Measurements from ENCODE around the gene ELFN1.

DNA sequence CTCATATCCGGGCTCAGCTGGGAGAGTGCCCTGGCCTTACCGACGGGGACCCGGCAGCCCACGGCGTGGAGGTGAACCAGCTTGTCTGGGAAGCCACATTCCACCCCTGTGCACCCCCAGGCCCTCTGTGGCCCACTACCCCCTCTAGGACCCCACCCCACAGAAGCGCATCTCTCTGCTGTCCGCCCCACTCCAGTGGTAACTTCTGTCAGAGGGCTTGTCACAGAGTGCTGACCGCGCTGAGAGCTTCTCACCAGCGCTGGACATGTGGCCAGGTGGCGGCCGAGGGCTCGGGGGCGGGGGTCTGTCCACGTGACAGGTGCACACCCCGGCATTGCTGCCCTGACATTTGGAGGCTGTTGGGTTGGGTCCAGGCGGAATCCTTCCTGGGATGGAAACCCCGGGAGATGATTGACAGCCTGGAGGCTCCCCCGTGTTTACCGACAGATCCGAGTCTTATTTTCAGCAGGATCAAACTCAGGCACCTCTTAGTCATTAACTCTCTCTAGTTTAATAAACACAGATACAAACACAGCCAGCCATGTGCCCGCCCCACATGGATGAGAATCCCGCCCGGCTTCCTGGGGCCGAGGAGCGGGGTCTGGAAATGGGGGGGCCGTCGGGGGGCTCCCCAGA, 5.1 kb downstream of the ELFN1 start:
- TF ChIP-seq, protein P1, sequence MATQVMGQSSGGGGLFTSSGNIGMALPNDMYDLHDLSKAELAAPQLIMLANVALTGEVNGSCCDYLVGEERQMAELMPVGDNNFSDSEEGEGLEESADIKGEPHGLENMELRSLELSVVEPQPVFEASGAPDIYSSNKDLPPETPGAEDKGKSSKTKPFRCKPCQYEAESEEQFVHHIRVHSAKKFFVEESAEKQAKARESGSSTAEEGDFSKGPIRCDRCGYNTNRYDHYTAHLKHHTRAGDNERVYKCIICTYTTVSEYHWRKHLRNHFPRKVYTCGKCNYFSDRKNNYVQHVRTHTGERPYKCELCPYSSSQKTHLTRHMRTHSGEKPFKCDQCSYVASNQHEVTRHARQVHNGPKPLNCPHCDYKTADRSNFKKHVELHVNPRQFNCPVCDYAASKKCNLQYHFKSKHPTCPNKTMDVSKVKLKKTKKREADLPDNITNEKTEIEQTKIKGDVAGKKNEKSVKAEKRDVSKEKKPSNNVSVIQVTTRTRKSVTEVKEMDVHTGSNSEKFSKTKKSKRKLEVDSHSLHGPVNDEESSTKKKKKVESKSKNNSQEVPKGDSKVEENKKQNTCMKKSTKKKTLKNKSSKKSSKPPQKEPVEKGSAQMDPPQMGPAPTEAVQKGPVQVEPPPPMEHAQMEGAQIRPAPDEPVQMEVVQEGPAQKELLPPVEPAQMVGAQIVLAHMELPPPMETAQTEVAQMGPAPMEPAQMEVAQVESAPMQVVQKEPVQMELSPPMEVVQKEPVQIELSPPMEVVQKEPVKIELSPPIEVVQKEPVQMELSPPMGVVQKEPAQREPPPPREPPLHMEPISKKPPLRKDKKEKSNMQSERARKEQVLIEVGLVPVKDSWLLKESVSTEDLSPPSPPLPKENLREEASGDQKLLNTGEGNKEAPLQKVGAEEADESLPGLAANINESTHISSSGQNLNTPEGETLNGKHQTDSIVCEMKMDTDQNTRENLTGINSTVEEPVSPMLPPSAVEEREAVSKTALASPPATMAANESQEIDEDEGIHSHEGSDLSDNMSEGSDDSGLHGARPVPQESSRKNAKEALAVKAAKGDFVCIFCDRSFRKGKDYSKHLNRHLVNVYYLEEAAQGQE (IDR thresholded peaks at IDR 0.05; ENCODE audit: insufficient read depth in 1 of 2, low read depth in 2 of 2, low read length in 2 of 2), result no peak
- TF ChIP-seq POLR2AphosphoS5 (IDR thresholded peaks at IDR 0.05; ENCODE audit: low read depth, low read length), result no peak
